GM20431 (cell line): ENCODE data around the gene GPR139.

Source experiments
- in situ Hi-C: fragments of 300-500 bp; cut with MseI, MboI; formaldehyde crosslinking; loops from one replicate; pipeline ENCODE4 v1.15.0; 2020; ENCODE audit warnings: low sequenced_read_pairs; ENCODE audit not compliant: unreplicated experiment

The GPR139 gene

DNA sequence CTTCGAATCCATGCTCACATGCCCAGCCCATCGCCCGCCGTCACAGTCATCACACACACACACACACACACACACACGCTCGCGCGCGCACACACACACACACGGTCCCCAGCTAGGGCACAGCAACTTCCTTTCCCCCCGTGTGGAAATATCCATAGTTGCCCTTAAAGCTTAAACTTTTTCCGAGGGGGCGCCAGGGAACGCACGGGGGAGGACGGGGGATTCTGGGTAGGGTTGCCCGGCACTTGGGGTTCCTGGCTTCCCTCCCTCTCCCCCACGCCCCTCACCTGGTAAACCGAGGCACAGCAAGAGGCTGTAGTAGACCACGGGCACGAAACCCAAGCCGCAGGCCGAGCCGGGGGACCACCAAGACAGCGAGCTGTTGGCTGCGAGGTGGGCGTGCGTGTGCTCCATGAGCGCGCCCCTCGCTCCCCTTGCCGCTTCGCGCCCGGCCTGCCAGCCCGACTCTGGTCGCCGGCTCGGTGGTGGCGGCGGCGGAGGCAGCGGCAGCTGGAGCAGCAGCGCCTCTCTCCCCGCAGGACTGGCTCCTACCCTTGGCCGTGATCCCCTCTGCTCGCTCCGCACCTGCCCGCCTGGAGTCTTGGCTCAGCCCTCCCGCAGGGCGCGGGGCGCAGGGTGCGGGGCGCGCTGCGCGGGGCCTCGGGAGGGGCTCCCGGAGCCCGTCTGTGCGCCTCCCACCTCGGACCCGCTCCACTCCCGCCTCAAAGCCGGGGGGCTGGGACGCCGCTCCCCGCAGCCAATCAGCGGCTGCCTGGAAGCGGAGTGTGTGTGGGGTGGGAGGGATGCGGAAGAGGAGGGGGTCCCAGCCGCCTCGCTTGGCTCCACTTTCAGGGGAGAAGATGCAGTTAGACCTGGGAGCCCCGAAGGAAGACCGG is at the start of gene GPR139:
TSS of gene GPR139 (minus strand) at position 688 of the 896 bp plus-strand sequence. CDS start at position 414, 274 bp downstream.
- in situ Hi-C loops: no loop called here

DNA sequence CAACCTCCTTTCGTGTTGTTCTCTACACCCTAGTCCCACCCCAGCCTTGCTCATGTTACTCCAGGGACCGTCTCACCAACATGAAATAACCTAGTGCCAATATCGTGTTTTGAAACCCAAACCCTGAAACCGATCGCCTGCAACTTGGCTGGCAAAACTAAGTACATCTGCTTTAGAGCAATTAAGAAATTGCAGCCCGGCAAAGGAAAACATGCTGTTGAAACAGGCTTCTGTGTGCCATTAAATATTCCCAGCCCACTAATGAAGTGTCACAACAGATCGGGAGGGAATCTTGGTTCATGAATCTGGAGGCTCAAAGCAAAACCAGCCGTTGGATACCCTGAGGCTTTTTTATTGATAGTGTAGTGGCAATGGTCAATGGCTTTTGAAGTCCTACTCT is 48.3 kb upstream of the GPR139 start:
- in situ Hi-C loops: no loop called here

DNA sequence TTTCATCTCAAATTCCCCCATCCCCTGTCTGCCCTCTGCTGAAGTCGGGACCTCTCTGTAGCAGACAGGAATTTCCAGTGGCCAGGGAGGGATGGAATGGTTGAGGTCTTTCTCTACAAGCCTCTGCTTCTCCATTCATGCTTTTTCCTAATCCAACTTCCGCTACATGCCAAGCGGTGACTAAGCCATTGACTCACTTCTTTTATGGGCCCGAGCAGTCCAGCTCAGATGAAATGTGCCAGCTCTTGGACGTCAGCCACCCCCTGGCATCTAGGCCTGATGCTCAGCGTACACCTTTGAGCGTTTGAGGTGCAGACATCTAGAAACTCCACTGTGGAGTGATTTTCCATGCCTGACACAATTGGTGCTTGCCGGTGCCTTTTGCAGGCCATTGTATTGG is 40.7 kb upstream of the GPR139 start:
- in situ Hi-C loops: no loop called here

DNA sequence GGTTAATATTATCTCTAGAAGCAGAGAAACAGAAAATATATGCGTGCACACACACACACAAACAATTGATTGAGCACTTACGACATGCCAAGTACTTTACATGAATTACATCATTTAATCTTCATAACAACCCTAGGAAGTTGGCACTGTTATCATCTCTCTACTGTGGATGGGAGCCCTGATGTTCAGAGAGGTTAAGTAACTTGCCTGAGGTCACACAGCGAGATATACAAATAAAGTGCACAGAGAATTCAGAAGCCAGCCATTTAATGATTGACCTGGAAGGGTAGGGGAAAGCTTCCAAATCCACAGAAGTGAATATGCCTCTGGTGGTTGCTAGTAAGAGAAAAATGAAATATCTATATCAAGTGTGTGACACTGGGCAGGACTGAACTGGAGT is 37.5 kb upstream of the GPR139 start:
- in situ Hi-C loops: no loop called here

DNA sequence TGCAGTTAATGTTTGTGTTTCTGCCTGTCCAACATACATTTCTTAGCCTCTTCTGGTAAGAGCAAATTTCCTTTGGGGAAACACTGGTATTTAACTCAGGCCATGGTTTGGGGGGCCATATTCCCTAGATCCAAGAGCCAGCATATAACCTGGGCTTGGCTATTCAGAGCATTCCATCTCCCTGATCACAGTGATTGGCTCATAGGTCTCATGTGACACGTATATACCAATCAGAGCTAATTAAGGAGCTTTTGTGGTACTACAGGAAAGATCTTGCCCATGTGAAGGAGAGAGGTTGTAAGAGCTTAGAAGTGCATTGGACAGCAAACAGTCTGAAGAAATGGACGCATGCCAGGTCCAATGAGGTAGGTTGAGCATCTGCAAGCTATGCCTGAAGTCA is 33.4 kb upstream of the GPR139 start:
- in situ Hi-C loops: no loop called here

DNA sequence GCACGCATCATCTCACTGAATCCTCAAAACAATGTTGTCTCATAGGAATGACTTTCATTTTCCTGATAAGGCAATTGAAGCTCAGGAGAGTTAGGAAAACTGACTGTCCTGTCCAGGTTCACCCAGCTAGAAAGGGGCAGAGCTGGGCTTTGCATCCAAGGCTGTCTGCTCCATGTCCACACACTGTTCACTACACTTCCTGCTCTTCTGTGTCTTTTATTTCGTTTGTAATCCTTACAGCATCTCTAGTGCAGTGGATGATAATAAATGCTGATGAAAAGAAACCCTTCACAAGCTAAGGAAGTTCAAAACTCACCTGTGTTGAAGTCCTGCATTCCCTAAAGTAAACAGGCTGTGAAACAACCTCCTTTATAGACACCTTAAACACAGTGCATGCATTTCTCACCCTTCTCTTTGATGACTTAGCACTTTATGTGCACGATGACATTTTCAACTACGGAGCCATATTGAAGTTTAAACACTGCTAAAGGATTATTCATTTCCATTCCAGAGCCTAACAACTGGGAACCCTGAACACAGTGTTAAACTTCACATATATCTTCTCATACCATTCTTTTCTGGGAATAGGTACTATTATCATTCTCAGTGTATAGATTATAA is 31.0 kb upstream of the GPR139 start:
- in situ Hi-C loops: no loop called here

DNA sequence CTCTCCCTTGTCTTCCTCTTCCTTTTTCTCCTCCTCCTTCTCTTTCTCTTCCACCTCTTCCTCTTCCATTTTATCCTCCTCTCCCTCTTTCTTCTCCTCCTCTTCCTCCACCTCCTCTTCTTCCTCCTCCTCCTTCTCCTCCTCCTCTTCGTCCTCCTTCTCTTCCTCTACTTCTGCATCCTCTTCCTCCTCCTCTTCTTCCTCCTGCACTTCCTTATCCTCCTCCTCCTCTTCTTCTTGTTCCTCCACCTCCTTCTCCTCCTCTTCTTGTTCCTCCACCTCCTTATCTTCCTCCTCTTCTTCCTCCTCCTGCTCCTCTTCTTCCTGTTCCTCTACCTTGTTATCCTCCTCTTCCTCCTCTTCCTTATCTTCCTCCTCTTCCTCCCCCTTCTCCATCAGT is 28.8 kb upstream of the GPR139 start:
- in situ Hi-C loops: no loop called here

DNA sequence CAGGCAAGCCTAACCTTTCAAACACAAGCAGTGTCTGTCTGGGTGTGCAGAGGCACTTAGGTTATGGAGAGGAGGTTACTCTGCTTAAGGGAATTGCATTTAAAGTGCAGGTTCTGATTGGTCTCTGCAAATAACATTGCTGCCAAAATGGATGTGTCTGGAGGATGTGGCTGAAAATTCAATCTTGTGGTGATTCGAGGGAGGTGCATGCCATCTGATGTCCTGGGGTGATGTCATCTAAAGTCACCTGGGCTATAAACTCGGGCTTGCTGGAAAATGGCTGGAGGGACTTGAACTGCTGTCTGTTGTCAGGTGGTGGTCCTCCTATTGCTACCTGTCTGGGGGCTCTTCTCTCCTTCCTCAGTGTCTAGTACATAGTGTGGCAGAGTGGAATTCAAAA is 28.3 kb upstream of the GPR139 start:
- in situ Hi-C loops: no loop called here

DNA sequence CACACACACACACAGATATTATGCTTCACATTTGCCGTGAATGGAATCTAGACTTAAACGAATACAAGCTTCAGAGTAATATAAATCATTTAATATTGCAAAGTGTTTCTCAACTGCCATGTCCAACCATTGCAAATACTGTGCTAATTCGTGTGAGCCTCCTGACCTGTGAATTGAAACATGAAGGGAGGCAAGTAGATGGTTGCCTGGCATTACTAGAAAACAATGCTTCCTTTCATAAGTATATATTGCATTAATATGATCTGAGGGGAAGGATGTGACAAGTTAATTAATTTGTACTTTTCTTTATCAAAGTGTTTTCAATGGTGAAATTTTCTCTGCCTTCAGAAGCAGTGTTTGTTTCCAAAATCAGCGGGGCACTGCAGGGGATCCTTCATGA is 25.7 kb upstream of the GPR139 start:
- in situ Hi-C loops: no loop called here

DNA sequence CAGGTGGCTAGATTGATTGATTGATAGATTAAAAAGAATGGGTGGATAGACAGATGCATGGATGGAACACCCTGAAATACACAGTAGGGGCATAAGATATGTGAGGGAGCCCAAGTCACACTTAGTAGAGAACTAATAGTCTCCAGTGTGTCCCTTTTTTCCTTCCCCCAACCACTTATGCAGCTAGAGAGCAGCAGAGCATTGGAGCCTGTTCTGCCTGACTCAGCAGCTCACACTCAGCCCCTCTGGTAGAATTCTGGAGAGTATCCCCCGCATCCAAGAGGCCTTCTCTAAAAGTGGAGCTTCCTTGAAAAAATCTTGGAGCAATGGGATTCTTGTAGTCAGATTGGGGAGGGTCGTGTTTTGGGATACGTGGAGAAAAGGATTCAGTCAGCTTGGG is 20.5 kb upstream of the GPR139 start:
- in situ Hi-C loops: no loop called here

DNA sequence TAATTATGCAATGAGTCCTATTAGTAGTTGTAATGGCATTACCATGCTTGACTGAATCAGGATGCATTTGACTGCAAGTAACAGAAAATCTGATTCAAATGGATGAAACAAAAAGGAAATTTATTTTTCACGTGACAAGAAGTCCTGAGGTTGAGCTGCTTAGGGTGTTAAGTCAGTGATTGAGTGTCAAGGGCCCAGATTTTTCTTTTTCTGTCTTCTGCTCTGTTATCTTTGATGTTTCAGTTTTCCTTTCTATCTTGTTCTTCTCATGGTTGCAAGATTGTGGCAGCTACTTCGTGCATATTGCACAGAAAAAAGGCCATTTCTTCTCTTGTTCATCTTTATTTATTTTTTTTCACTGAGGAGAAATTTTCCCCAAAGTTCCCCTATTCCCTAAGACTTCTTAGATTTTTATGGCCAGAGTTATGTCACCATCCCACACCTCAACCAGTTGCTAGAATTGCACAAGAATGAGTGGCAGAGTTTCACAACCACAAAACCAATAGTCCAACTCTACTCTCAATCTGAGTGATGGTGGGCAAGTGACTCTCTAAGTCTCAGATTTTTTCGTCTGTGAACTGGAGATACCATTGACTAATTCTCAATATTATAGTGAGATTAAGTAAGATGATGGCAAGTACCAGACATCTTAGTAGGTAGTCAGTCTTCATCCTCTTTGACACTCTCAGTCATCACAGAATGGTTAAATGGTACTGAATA is 15.7 kb upstream of the GPR139 start:
- in situ Hi-C loops: no loop called here

DNA sequence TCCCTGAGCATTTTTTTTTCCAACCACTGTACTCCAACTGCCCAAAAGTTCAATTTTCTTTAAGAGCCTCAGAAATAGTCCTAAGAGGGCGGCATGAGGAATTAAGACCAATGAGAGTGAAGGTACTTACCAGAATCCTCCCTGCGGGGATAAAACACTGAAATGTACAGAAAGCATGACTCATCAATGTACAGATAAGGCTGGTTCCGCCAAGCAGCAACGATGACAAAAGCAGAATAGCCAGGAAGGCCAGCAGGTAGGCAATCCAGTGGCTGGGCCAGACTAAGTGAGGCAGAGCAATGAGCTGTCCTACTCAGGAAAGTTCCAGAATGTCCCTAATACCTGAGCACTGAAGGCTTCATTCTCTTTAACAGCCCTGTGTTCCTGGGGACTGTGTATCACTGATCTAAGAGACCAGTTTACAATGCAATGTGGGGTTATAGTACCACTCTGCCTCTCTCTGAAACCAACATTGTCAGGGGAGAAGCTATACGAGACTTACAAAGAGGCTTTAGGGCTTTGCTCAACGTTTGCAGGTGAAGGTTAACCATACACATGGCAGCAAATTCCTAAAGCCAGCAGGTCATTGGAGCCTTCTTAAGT is 11.0 kb upstream of the GPR139 start:
- in situ Hi-C loops: no loop called here

DNA sequence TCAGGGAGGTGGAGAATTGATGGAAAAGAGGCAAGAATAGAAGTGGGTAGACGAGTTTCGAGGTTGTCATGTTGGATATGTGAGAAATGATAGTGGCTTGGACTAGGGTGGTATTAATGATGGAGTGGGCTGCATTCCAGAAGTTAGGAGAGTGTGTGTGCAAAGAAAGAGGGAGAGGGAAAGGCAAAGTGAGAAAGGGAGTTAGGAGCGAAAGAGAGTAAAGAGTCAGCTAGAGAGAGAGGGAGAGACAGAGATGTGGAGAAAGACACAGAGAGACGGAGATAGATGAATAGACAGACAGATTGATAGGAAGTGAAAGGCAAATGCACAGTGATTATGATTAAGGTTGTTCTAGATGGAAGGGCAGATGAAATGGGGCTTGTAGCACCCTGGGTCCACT is 5.4 kb upstream of the GPR139 start:
- in situ Hi-C loops: no loop called here

DNA sequence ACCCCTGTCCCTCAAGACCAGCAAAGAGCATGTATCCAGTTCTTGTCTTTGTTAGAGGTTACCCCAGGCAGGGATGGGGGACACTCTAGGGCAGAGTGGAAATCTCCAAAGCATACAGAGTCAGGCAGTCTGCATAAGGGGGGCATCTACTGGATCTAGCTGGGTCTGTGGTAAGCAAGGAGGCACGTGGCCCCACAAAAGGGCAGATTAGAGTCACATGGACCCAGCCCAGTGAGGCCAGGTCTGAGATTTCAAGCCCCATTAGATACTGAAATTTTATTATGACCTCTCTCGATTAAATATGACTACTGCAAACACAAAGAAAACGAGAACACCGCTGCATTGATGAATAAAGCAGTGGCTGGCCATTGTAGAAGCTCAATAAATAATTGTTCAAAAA is 1.6 kb upstream of the GPR139 start:
- in situ Hi-C loops: no loop called here

DNA sequence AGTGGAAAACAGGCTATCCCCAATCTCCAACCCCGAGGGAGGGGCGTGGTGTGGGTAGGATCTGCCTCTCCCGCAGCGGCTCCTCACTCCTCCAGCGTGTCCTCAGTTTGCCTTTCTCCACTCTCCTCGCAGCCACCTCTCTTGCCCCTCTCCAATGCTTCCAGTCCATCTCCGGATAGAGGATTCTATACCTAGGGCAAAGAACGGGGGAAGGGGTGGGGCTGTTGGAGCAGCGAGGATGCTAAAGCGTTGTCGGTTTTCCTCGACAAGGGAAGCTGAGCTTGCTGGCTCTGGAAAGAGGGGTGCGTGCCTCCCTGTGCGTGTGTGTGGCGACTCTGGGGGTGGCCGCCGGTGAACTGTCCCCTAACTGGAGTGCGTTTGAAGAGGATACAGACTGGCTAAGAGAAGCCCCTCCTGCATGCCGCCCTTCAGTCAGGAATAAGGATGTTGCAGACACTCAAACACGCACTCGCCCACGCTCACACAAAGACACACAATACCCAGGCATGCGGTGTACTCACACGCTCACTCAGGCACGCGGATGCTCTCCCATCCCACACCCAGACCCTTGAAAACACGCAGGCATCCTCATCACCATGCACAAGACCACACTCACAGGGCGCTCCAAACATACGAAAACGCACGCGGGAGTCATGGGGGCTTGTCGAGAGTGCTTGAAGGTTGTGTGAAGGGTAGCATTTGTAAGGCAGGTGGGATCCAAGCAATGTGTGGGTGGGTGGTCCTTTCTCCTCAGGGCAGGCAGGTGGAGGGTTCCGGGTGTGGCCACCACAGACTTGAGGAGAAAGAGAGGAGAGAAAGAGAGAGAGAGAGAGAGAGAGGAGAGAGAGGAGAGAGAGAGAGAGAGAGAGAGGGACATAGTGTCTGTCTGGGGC is 655 bp upstream of the GPR139 start:
- in situ Hi-C loops: no loop called here

DNA sequence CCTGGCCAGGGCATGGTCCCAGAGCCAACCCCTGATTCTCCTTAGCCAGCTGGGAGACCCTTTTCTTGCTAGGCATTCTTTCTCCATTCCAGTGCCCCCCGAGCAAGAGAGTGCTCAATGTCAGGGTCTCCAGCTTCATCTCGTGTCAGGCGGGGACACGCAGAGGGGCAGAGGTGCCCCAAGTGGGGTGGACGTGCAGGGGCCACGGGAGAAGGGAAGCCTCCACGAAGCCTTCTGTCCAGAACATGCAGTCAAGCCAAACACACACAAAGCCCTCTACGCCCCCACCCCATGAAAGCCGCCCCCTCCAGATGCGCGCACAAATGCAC is 852 bp downstream of the GPR139 start:
- in situ Hi-C loops: no loop called here

DNA sequence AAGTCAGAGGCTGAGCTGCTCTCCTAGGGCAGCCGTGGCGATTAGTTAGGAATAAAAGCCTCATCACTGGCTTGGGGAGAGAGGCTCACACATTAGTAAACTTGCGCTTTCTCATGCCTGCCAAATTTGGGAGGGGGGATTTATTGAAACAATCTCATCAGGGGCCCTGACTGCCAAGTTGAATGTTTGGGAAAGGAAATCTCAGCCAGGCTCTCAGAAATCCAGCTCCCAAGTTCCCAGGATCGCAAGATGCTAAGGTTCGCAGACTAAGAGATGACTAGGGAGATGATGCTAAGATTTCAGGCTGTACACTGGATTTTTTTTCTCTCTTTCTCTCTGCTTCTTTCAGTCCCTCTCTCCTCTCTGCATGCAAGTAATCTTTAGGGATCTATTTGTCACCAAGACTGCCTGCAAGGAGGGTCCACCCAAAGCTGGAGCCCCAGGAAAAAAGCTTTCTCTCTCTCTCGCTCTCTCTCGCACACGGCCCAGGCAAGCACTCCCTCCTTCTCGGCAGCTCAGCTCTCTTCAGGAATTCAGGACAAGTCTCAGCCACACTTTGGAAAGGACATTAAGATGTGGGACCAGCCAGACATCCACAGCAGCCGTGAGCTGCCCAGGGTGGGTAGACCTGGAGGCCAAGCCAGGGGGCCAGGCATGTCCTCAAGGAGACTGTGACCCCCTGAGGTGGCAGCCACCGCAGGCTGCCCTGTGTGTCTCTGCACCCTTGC is 1.4 kb downstream of the GPR139 start:
- in situ Hi-C loops: no loop called here

DNA sequence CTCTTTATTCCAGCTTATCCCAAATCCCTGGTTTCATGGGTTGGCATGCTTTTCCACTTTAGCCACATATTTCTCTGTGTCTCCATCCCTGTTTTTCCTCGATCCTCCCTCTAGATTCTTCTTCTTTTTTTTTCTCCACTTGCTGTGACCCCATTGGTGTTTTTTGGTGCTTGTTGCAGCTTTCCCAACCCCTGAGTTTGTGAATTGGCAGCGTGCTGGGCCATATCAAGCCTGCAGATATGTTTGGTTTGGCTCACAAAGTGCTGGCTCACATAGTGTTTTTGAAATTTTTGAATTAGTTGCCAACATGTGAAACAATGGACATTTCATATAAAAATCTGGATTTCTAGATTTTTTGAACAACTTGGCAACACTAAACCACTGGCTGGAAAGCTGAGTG is 8.8 kb downstream of the GPR139 start:
- in situ Hi-C loops: no loop called here

DNA sequence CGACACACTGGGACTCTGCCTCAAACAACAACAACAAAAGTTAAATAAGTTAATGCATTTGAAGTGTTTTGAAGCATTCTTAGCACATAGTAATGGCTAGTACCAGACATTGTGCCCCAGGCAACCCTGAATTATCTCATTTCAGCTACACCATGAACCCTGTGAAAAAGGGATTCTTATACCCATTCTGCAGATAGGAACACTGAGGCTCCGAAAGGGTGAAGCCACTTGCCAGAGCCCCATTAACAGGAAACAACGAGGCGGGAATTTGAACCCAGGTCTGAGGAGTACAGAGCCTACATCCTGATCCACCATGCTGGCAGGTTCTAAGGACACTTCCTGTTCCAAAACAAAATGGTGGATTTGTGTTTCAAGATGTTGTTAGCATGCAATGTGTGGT is 9.2 kb downstream of the GPR139 start:
- in situ Hi-C loops: no loop called here
